NCI-H2196 (cell line): ENCODE data around the gene SULT1A1.
"Not testable (repeated sequence)": the region's sequence is repeated elsewhere in the genome, so short reads cannot be mapped to it uniquely, and the experiment has no call there.

Experiments used
- DNase-seq: peaks from one replicate; lab custom pipeline; 2025; ENCODE audit not compliant: unreplicated experiment; lab: John Stamatoyannopoulos, UW

The SULT1A1 gene

DNA sequence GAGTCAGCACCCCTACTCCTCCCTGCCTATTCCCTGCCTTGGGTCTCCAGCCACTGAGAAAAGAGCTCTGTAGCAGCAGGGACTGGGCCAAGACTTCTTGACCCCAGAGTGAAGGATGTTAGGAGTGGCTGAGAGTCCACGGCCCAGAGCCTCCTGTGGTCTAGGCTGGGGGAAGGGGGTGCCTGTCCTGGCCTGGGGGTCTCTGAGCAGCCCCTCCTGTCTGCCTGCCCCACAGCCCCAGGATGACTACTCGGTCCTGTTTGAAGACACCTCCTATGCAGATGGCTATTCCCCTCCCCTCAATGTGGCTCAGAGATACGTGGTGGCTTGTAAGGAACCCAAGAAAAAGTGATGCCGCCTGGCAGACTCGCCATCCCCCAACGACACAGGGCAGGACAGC is 18.5 kb downstream of the SULT1A1 start:
- no peak for DNase-seq

DNA sequence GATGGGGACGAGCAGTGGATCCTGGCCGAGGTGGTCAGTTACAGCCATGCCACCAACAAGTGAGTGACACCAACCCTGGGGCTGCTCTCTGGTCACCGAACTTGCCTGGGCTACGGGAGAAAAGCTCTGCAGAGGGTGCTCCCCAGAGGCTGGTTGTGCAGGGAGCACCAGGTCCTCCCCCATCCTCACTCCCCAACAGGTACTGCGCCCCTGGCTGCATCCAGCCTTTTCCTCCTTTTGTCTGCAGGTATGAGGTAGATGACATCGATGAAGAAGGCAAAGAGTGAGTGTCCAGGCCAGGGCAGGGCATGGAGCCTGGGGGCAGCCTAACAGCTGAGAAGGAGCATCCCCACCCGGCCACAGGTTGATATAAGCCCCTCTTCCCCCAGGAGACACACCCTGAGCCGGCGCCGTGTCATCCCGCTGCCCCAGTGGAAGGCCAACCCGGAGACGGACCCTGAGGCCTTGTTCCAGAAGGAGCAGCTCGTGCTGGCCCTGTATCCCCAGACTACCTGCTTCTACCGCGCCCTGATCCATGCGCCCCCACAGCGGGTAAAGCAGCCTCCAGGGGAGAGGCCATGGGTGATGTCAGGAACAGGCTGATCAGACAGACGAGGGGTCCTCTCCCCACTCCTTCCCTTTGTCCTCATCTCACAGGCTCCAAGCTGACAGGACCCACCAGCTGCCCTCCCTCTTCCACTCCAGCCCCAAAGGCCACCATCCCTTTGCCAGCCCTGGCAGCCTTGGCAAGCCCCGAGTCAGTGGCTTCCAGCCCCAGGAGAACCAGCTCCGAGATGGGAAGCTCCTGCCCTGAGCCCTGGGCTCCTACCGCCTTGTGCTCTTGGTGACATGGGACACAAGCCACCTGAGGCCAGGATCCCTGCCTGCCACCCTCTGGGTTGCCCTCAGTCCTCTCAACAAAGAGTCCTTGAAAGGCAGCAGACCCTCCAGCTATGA is 19.2 kb downstream of the SULT1A1 start:
- no peak for DNase-seq

DNA sequence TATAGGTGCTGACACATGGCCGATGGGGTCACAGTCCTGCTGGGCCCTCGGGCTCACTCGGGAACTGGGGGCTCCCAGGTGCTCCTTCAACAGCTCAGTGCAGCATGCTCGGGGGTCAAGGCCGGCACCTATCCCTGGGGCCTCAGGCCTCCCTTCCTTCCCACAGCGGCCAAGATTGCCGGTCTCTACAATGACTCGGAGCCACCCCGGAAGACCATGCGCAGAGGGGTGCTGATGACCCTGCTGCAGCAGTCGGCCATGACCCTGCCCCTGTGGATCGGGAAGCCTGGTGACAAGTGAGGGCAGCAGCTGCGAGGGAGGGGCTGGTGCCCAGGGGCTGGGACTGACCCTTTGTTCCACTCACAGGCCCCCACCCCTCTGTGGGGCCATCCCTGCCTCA is 19.9 kb downstream of the SULT1A1 start:
- DNase-seq = no peak

DNA sequence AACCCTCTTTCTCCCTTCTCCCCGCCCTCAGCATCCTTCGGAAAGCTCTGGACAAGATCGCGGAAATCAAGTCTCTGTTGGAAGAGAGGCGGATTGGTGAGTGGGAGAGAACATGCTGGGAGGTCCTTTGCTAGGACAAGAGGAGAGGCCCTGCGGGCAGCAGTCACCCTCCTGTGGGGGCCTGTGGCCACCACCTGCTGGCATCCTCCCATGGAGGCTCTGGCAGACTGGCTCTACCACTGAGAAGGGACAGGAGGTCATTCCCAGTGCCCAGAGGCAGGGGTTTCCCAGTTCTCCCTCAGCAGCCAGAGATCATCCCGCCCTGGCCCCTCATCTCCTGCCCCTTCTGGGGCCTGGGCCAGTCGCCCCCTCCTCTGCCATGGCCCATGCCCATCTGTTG is 20.8 kb downstream of the SULT1A1 start:
- DNase-seq = no peak

DNA sequence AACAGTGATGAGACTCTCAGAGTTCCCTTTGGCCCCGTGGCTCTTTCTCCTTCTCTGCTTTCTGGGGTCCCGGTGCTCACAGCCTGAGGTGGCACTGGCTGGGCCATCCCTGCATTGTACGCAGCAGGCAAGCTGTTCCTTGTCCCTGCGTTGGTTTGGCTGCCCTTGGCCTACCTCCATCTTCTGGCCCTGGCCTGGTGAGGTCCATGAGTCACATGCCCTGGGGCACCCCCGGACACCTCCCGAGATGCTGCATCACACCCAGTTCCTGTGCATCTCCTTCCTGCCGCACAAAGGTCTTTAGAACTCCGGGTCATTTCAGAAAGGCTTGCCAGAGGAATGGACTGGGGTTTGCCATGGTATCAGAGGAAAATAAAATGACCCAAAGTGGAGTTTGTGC is 22.5 kb downstream of the SULT1A1 start:
- DNase-seq = no peak

DNA sequence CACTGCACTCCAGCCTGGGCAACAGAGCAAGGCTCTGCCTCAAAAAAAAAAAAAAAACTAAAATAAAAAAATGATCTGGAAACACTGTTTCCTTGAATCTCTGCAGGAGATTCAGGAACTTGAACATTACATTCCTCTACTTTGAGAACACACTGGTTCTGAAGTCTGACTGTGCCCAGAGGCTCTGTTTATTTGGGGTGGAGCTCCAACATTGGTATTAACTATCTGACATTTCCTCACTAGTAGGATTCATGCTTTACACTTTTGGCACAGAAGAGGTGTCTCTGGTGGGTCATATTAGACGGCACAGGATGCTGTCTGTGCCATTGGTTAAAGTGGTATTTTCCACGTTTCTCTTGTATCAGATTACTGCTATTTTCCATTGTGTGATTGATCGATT is 23.4 kb downstream of the SULT1A1 start:
- DNase-seq = no peak

DNA sequence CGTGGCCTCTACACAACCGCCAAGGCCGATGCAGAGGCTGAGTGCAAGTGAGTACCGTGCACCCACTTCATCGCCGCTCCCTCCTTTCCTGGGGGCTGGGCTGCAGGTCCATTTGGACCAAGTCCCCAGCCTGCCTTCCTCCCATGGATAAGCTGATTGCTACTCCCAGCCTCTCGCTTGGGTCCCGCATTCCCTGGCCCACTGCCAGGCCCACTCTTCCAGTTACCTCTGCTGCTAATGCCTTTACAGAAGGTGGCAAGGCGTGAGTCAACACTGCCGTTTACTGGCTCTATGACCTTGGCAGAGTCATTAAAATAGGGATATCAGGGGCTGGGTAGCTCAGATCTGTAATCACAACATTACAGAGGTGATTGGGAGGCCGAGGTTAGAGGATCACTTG is 24.2 kb downstream of the SULT1A1 start:
- DNase-seq = no peak

DNA sequence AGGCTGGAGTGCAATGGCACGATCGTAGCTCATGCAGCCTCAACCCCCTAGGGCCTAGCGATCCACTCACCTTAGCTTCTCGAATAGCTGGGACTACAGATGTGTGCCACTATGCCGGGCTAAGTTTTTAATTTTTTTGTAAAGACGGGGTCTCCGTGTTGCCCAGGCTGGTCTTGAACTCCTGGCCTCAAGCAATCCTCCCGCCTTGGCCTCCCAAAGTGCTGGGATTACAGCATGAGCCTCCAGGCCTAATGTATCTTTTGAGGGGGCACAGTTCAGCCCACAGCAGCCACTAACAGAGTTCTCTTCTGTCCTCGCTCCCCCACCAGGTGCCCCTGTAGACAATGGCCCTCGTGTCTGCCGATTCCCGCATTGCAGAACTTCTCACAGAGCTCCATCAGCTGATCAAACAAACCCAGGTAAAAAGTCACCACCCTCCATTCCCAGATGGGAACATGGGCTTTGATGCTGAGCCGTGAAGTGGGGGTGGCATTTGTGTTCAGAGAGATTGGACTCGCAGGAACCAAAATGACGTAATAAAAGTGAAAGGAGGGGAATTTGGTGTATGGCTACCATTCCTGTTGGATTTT is 29.0 kb downstream of the SULT1A1 start:
- no peak for DNase-seq

DNA sequence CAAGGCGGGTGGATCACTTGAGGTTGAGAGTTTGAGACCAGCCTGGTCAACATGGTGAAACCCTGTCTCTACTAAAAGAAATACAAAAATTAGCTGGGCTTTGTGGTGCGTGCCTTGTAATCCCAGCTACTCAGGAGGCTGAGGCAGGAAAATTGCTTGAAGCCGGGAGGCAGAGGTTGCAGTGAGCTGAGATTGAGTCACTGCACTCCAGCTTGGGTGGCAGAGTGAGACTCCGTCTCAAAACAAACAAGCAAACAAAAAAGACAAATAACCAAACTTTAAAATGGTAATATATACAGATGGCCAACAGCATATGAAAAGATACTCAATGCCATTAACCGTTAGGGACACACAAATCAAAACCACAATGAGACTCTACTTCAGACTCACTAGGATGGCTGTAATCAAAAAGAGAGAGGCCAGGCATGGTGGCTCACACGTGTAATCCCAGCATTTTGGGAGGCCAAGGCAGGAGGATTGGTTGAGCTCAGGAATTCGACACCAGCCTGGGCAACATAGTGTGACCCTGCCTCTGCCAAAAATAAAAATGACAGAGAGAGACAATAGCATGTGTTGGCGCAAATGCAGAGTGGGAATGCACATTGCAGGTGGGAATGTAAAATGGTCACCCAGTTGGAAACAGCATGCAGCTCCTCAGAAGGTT is 34.3 kb downstream of the SULT1A1 start:
- DNase-seq = no peak

DNA sequence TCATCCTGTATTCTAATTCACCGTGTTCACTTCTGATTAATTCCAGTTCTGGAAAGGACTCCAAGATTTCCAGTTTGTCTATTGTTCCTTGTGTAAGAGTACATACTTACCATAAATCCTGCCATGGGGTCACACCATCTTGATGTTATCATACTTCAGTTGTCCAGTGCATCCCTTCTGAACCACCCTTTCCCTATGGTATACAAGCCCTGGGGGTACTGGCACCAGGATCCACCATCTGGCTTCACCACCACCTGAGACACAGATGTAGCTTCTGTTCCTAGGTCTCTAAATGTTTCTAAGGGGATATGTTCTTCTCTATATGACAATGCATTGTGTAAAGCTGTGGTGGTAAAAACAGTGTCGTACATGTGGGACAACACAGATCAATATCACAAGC is 34.9 kb downstream of the SULT1A1 start:
- DNase-seq = no peak

DNA sequence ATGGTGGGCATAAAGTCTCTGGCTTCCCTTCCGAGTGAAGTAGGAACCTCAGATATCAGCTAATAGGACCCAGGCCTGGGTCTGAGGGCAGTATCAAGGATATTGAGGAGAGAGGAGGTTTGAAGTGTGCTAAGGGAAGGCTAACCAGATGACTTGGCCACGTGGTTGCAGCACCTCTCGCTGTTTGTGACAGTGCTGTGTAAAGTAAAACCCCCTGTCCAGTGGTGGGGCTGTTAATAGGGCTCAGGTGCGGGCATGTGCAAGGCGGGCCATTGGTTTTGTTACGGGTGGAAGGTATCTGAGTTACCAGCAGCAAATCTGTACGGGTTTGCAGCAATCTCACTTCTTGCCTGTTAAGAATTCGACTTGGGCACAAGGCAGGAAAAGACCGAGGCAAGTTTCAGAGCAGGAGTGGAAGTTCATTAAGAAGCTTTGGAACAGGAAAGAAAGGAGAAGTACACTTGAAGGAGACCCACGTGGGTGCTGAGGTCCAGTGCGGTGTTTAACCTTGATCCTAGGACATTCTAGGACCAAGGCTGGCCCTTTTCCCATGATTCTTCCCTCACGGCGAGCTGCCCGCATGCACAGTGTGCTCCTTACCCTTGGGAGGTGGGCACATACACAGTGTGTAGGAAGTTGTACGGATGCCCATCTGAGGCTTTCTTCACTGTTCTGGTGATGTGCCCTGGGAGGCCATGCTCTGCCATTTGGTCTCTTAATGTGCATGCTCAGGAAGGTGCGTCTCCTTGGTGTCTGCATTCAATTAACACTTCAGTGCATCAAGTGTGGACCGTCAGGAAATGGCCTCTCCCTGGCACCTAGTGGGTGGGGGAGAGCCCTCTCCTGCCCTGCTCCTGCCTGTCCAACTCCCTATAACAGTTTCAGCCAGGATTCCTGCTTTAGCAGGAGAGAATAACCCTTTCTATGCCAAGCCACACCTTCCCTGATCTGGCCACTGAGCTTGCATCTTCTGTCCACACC is 35.8 kb downstream of the SULT1A1 start:
- DNase-seq = no peak

DNA sequence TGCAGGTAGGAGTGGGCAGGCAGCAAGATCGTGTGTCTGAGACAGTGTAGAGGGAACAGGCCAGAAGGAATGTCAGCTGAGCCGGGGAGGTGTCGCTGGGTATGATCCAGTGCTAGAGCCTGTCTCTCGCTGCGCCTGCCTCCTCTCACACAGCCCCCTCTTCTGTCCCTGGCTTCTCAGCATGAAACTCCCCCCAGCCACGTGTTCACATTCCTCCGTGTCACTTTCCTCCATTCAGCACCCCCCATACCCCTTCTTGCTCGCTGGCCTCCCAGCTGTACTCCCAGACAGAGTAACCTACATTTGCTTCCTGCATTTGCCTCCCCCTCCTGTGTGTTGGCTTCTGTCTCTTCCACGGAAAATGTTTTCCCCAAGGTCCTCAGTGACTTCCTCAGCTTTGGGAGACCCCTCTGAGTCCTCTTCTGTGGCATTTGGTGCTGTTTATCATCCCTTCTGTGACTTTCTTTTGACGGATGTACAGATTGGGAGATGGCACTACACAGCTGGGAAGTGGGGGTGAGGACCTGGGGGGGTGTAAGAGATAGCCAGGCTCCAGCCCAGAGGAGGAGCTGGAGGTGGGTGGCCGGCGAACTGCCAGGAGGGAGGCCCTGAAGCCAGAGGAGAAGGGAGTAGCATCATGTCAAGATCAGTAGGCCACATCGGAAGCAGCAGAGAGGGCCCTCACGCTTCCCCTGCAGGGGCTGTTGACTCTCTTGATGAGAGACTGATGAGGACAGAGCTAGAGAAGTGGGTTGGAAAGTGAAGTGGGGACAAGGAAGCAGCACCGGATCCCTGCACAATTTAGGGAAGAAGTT is 36.9 kb downstream of the SULT1A1 start:
- no peak for DNase-seq

DNA sequence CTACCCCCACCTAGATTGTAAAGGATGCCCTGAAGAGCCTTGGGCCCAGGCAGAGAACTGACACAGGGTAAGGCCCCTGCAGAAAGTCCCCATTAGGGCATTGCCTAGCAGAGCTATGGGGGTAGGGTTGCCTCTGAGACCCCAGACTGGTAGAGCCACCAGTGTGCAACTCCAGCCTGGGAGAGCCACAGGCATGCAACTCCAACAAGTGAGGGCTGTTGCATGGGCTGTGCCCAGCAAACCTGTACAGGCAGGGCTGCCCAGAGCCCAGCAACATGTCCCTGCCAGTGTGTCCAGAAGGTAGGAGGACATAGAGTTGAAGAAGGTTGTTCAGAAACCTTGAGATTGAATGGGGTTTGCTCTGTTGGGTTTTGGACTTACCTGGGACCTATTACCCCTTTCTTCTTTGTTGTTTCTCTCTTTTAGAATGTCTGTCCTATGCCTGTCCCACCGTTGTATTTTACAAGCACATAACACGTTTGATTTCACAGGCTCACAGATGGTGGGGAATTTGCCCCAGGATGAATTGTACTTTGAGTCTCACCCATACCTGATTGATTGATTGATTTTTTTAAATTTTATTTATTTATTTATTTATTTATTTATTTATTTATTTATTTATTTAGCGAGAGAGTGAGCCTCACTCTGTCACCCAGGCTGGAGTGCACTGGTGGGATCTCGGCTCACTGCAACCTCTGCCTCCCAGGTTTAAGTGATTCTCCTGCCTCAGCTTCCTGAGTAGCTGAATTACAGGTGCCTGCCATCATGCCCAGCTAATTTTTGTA is 39.7 kb downstream of the SULT1A1 start:
- DNase-seq = no peak

DNA sequence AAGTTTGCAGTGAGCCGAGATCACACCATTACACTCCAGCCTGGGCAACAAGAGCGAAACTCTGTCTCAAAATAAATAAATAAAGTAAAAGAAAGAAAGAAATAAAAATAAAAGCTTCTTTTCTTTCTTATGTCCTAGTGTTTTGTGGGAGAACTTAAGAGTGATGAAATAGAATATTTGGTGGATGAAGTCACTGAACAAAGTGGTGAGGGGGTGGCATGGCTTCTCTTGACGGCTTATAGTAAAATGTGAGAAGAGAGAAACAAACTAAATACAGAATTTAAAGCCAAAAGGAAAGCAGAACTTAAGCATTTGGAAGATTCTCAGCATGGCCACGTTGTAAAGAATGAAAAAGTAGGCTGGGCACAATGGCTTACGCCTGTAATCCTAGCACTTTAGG is 40.8 kb downstream of the SULT1A1 start:
- DNase-seq = no peak

DNA sequence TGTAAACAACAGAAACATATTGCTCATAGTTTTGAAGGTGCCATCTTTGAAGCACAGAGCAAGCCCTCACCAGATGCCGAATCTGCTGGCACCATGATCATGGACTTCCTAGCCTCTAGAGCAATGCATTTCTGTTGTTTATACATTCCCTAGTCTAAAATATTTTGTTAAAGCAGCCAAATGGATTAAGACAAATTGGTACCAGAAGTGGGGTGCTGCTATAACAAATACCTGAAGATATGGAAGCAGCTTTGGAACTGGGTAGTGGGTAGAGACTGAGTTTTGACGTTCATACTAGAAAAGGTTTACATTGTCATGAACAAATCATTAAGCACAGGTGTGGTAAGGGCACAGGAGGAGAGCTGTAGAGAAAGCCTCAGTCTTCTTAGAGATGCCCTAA is 42.6 kb downstream of the SULT1A1 start:
- DNase-seq = no peak

DNA sequence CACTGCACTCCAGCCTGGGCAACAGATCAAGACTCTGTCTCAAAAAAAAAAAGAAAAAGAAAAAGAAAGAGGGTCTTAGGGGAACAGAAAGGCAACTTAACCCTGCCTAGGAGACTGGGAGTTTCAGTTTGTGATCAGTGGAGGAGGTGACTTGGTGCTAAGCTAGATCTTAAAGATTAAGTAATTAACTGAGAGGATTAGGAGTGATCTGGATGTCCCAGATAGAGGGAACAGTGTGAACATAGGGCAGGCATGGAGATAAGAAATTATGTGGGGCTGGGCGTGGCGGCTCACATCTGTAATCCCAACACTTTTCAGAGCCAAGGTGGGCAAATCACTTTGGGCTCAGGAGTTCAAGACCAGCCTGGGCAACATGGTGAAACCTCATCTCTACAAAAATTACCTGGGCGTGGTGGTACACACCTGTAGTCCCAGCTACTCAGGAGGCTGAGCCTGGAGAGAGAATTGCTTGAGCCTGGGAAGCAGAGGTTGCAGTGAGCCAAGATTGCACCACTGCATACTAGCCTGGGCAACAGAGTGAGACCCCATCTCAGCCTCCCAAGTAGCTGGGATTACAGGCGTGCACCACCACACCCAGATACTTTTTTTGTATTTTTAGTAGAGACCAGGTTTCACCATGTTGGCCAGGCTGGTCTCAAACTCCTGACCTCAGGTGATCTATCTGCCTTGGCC is 43.5 kb downstream of the SULT1A1 start:
- not testable (repeated sequence) for DNase-seq

DNA sequence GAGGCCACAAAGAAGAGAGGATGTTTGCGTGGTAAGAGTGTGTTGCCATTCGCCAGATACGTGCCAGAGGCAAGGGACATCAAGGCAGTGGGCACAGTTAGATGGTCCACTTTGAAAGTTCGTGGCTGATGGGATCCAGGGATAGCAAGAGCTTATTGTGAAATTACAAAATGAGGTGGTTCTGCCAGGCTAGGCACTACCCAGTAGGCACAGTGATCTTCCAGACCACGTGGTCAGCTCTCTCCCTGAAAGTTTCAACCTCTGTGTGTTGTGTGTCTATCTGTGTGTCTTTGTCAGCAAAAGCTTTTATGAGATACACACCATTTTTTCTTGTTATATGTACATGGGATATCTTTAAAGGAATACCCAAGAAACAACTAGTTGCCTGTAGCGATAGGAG is 46.6 kb downstream of the SULT1A1 start:
- DNase-seq = no peak

DNA sequence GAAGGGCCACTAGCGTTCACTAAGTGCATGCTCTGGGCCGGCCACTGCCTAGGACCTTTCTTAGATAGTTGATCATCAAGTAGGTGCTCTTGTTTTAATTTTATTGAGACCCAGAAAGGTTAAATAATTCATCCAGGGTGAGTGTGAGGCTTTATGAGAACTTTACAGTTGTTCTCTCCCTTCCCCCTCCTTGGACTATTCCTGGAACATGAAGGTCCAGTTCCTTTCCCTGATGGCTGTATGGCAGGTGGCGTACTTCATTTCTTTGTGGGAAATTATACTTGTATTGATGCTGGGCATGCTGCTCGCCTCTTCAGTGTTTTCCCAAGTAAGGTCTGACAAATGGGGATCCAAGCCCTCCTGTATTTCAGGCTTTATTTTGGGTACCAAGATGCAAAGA is 47.6 kb downstream of the SULT1A1 start:
- no peak for DNase-seq
